Measurements from ENCODE around the gene MYCN.

The MYCN gene

GRCh38 chr2:15974565-15975260 lies 34.4 kb downstream of the MYCN start:
- no peak for DNase-seq

DNA sequence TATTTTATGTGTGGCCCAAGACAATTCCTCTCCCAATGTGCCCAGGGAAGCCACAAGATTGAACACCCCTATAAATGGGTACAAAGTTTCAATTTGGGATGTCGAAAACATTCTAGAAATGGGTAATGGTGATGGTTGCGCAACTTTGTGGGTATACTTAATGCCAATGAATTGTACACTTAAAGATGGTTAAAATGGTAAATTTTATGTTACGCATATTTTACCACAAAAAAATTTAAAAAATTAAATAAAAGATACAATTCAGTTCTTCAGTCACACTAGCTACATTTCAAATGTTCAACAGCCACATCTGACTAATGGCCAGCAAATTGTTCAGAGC lies 34.9 kb downstream of the MYCN start:
- no peak for DNase-seq

DNA sequence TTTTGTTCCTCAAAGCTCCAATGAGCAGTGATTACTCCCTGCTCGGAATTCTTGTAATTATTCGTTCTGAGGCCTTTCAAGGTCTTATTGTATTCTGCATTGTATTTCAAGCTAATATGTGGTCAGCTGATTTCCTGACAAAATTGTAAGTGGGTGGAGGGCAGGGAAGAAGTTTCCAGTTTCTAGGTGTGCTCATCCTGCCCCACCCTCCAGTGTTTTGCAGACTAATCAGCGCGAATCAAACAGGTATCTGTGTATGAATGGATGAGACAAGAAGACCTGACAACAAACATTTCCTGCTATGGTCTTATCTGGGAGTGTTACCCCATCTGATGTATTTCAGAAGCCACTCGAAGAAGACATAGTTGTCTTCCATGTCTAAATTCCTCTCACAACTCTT lies 35.3 kb downstream of the MYCN start:
- no peak for DNase-seq

- no peak for DNase-seq
Measured at GRCh38 chr2:15976354-15976753, 36.0 kb downstream of the MYCN start.

- no peak for DNase-seq
Measured at GRCh38 chr2:15979051-15979758, 38.9 kb downstream of the MYCN start.

DNA sequence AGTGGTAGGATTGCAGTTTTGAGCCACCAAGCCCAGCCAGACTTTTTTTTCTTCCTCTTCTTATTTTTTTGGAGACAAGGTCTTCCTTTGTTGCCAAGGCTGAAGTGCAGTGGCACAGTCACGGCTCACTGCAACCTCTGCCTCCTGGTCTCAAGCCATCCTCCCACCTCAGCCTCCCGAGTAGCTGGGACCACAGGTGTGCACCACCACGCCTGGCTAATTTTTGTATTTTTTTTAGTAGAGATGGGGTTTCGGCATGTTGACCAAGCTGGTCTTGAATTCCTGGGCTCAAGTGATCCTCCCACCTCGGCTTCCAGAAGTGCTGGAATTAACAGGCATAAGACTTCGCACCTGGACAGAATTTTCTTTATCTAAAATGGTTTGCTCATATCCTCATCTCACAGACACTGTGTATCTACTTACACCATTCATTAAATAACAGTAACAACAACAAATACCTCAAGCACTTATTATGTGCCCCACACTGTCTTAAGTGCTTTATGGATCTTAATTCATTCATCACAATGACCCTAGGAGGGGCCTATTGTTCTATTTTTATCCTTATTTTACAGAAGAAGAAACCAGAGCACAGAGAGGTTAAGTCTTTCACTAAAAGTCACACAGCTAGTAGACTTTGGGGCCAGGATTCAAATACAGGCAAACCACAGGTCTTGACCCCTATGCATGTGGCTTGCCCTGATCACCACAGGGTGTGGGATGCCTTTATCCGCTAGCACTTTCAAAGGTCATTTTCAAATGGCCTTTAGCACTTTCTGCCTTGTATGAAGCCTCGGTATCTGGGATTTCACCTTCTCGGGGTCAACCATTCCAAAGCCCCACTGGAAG lies 39.6 kb downstream of the MYCN start:
- no peak for DNase-seq

DNA sequence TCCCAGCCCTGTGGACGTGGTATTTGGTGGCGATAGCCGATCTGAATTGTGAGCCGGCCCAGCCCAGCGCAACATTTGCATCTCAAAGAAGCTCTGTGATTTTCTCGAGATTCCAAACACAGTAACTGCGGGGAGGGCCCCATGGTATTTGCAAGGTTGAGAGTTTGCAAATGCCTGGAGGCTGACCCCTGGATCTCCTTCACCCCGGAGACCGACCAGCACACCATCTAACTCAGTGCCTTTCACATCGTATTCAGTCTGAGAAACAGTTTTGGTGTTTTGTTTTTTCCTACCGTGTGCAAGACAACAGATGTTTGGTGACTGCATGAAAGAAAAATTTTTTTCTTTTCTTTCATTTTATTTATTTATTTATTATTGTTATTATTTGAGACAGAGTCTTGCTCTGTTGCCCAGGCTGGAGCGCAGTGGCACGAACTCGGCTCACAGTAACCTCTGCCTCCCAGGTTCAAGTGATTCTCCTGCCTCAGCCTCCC lies 40.3 kb downstream of the MYCN start:
- no peak for DNase-seq

DNA sequence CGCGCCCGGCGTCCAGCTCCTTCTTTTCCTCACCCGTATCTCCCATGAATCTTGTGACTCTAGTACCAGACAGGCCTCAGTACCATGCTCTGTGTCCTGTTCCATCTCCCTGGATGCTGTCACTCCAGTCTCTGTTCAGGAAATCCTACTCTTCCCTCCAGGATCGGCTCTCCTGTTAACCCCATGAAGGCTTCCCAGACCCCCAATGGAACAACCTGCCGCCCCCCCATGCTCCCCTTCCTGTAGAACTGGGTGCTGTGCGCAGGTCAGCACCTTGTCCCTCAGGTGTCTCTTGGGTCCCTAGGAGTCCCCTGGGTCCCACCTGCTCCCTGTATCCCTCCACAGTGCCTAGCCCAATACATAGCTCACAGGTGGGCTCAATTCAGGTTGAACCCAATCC lies 41.3 kb downstream of the MYCN start:
- no peak for DNase-seq

GRCh38 chr2:15982285-15983044 lies 42.1 kb downstream of the MYCN start:
- DNase-seq, result no peak

DNA sequence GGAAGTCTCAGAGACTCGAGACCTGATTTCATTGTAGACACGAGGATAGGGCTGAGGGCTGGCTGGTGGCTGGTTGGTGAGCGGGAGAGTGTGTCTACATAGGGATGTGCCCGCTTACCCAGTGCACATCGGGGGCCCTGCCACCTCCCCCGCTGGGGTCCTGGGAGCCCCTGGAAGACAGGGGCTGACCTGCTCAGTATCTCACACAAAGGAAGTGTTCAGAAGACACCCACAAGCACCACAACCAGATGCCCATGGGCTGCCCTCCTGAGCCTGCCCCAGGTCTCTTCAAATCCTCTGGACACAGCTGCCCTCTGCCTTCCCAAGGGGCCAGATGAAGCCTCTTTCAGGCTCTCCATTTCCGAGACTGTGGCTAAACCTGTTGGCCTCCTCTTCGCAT lies 43.1 kb downstream of the MYCN start:
- DNase-seq, result peak in 2 of 58 donors; percentile 10 to 21

GRCh38 chr2:15984368-15985255 lies 44.3 kb downstream of the MYCN start:
- DNase-seq, result peak; percentile 33 to 96 (median 88)

- DNase-seq, result no peak
Measured at GRCh38 chr2:15985531-15985930, 45.2 kb downstream of the MYCN start.

GRCh38 chr2:15986068-15986560 lies 45.8 kb downstream of the MYCN start:
- no peak for DNase-seq

GRCh38 chr2:15986644-15987043 lies 46.3 kb downstream of the MYCN start:
- no peak for DNase-seq

DNA sequence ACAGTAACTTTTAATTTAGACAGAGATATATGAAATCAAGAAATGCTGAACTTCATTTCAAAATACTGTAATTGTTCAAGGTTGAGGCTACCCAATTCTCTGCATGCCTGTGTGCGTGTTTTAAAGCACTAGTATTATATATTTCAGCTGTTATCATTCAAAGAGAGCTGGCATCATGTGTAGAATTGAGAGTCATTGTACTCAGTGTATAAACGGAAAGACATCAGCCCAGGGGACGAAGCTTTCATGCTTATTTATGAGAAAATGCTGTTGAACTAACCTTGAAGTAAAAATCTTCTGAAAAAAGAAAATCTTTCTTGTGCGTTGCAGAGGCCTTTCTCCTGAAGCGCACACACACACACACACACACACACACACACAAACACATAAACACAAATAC lies 48.4 kb downstream of the MYCN start:
- no peak for DNase-seq

DNA sequence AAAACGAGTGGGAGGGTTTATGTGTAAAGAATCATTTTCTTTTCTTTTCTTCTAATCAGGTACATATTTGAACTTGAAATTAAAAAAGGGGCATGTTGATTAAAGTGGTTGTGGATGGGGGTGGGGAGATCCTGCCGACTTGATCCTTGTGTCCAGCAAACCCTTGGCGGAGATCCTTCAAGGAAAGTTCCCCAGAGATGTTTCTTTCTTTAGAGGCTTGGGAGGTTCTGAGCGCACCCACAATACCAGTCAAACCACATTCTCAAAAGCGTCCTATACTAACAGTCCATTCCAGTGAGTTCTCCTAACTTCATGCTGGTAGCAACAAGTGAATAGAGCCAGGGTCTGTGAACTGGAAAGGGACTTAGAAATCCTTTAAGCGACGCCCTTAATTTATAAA lies 49.2 kb downstream of the MYCN start:
- DNase-seq, result no peak

- DNase-seq, result no peak
Measured at GRCh38 chr2:15990151-15991101, 50.1 kb downstream of the MYCN start.

- no peak for DNase-seq
Measured at GRCh38 chr2:15991231-15991630, 50.9 kb downstream of the MYCN start.
